BLaER1 treated with 17β-estradiol and CSF1 and Interleukin-3, amounts not matched to agents 10 nM and 100 nM (cell line): ENCODE results near the gene TYW1.
"Not testable (repeated sequence)": the region's sequence is repeated elsewhere in the genome, so short reads cannot be mapped to it uniquely, and the experiment has no call there.

ENCODE experiments used
- H3K27ac ChIP-seq, 11 experiments: shearing (Covaris generic); formaldehyde crosslinking; 2 replicates each; pipeline ENCODE4 v1.8.1; 2022
- H3K27me3 ChIP-seq, 11 experiments: shearing (Covaris generic); formaldehyde crosslinking; 2 replicates each; pipeline ENCODE4 v1.8.1; 2022
- H3K36me3 ChIP-seq, 11 experiments: shearing (Covaris generic); formaldehyde crosslinking; 2 replicates each; pipeline ENCODE4 v1.8.1; 2022
- H3K4me1 ChIP-seq, 10 experiments: shearing (Covaris generic); formaldehyde crosslinking; 2 replicates each; pipeline ENCODE4 v1.8.1; 2022
- H3K4me2 ChIP-seq, 11 experiments: shearing (Covaris generic); formaldehyde crosslinking; 2 replicates each; pipeline ENCODE4 v1.8.1; 2022
- H3K4me3 ChIP-seq, 10 experiments: shearing (Covaris generic); formaldehyde crosslinking; 2 replicates each; pipeline ENCODE4 v1.8.1; 2022
- H3K9ac ChIP-seq, 11 experiments: shearing (Covaris generic); formaldehyde crosslinking; 2 replicates each; pipeline ENCODE4 v1.8.1; 2022
- H3K9me3 ChIP-seq, 11 experiments: shearing (Covaris generic); formaldehyde crosslinking; replicated peaks in 1 of 11; 2 replicates each; pipeline ENCODE4 v1.8.1; 2022
- H4K20me1 ChIP-seq, 11 experiments: shearing (Covaris generic); formaldehyde crosslinking; 2 replicates each; pipeline ENCODE4 v1.8.1; 2022
- Cebpa-rat ChIP-seq, 11 experiments: shearing (Covaris generic); IDR thresholded peaks; 2 replicates each; pipeline ENCODE4 v1.8.1; 2022

Gene TYW1

GRCh38 chr7:67019562-67020390 lies 23.1 kb downstream of the TYW1 start:
- Histone ChIP-seq H3K36me3 (peaks cover 73 to 100% (median 88%) of the 10 kb centered on the region in 11 experiments), H3K4me3 (no peak overlapping the region), H3K4me2 (no peak overlapping the region), H3K27ac (no peak overlapping the region), H4K20me1 (peaks cover 0 to 6% (median 0%) of the 10 kb centered on the region in 11 experiments; a peak in 1 of 22 replicates), H3K27me3 (no peaks in the 10 kb centered on the region), H3K4me1 (no peaks in the 10 kb centered on the region), H3K9me3 (no peaks in the 10 kb centered on the region), H3K9ac (no peak overlapping the region)
- no peak for TF ChIP-seq Cebpa-rat (IDR thresholded peaks at IDR 0.05)

- peaks cover 60 to 99% (median 80%) of the 10 kb centered on the region in 11 experiments for H3K36me3 ChIP-seq
- no peak for TF ChIP-seq Cebpa-rat (IDR thresholded peaks at IDR 0.05)
- H3K4me3 ChIP-seq, result no peak overlapping the region
- H3K9ac ChIP-seq, result no peak overlapping the region
- no peaks in the 10 kb centered on the region for H3K4me1 ChIP-seq
- no peaks in the 10 kb centered on the region for H3K27me3 ChIP-seq
- H3K9me3 ChIP-seq, result no peaks in the 10 kb centered on the region
- no peak overlapping the region for H3K27ac ChIP-seq
- peaks cover 0 to 6% (median 0%) of the 10 kb centered on the region in 11 experiments; a peak in 1 of 22 replicates for H4K20me1 ChIP-seq
- no peak overlapping the region for H3K4me2 ChIP-seq
Measured at GRCh38 chr7:67021260-67021659, 24.6 kb downstream of the TYW1 start.

- Histone ChIP-seq H3K27me3 (no peaks in the 10 kb centered on the region), H3K27ac (no peak overlapping the region), H3K9me3 (no peaks in the 10 kb centered on the region), H4K20me1 (peaks cover 0 to 6% (median 0%) of the 10 kb centered on the region in 11 experiments; a peak in 1 of 22 replicates), H3K9ac (no peak overlapping the region), H3K4me2 (no peak overlapping the region), H3K4me3 (no peak overlapping the region), H3K36me3 (peaks cover 58 to 99% (median 80%) of the 10 kb centered on the region in 11 experiments), H3K4me1 (no peaks in the 10 kb centered on the region)
- no peak for TF ChIP-seq Cebpa-rat (IDR thresholded peaks at IDR 0.05)
Measured at GRCh38 chr7:67022511-67022910, 25.9 kb downstream of the TYW1 start.

- peaks cover 41 to 95% (median 72%) of the 10 kb centered on the region in 11 experiments for H3K36me3 ChIP-seq
- not testable (repeated sequence) for H3K9ac ChIP-seq, H3K4me2 ChIP-seq, H3K27ac ChIP-seq, H3K4me1 ChIP-seq, H4K20me1 ChIP-seq, H3K4me3 ChIP-seq, H3K27me3 ChIP-seq, H3K9me3 ChIP-seq
Measured at GRCh38 chr7:67025459-67025858, 28.8 kb downstream of the TYW1 start.

- H3K36me3 ChIP-seq, result peaks cover 29 to 68% (median 52%) of the 10 kb centered on the region in 11 experiments
- not testable (repeated sequence) for H3K4me3 ChIP-seq, H3K9ac ChIP-seq, H3K27me3 ChIP-seq, H4K20me1 ChIP-seq, H3K27ac ChIP-seq, H3K4me1 ChIP-seq, H3K4me2 ChIP-seq
- H3K9me3 ChIP-seq, result peaks cover 7 to 20% (median 15%) of the 10 kb centered on the region in 11 experiments; a peak in 19 of 22 replicates
Measured at GRCh38 chr7:67031685-67032084, 35.1 kb downstream of the TYW1 start.

- H3K9me3 ChIP-seq, result peaks cover 7 to 20% (median 15%) of the 10 kb centered on the region in 11 experiments; a peak in 19 of 22 replicates
- H3K4me1 ChIP-seq, result no peaks in the 10 kb centered on the region
- H3K4me3 ChIP-seq, result no peak overlapping the region
- no peaks in the 10 kb centered on the region for H3K27me3 ChIP-seq
- peaks cover 28 to 59% (median 43%) of the 10 kb centered on the region in 11 experiments for H3K36me3 ChIP-seq
- no peak overlapping the region for H3K9ac ChIP-seq
- no peaks in the 10 kb centered on the region for H4K20me1 ChIP-seq
- no peak overlapping the region for H3K4me2 ChIP-seq
- no peak overlapping the region for H3K27ac ChIP-seq
- TF ChIP-seq Cebpa-rat (IDR thresholded peaks at IDR 0.05), result no peak
Measured at GRCh38 chr7:67033251-67033650, 36.6 kb downstream of the TYW1 start.

GRCh38 chr7:67036432-67037395 lies 40.1 kb downstream of the TYW1 start:
- not testable (repeated sequence) for H4K20me1 ChIP-seq, H3K9ac ChIP-seq, H3K4me3 ChIP-seq, H3K4me2 ChIP-seq, H3K27ac ChIP-seq, H3K27me3 ChIP-seq, H3K9me3 ChIP-seq, H3K4me1 ChIP-seq
- H3K36me3 ChIP-seq, result peaks cover 17 to 48% (median 26%) of the 10 kb centered on the region in 11 experiments

GRCh38 chr7:67040832-67041231 lies 44.2 kb downstream of the TYW1 start:
- H3K36me3 ChIP-seq, result peaks cover 8 to 37% (median 20%) of the 10 kb centered on the region in 11 experiments; a peak in 18 of 22 replicates
- not testable (repeated sequence) for H3K27ac ChIP-seq, H3K27me3 ChIP-seq, H3K4me3 ChIP-seq, H3K9ac ChIP-seq, H3K9me3 ChIP-seq, H3K4me2 ChIP-seq
- peaks cover 4 to 15% (median 11%) of the 10 kb centered on the region in 10 experiments; a peak in 17 of 20 replicates for H3K4me1 ChIP-seq
- H4K20me1 ChIP-seq, result peaks cover 0 to 20% (median 5%) of the 10 kb centered on the region in 11 experiments; a peak in 8 of 22 replicates

- H3K4me2 ChIP-seq, result peak overlapping the region in 5 of 11 experiments; percentile 14 to 33 (median 18); a peak in 4 of 22 replicates
Measured at GRCh38 chr7:67042781-67043558, 46.3 kb downstream of the TYW1 start.

GRCh38 chr7:67043559-67043930 lies 46.9 kb downstream of the TYW1 start:
- H3K9ac ChIP-seq, H3K4me2 ChIP-seq, H3K9me3 ChIP-seq, H3K4me3 ChIP-seq, H3K27me3 ChIP-seq, H3K27ac ChIP-seq: not testable (repeated sequence)
- H3K36me3 ChIP-seq, result peaks cover 7 to 28% (median 17%) of the 10 kb centered on the region in 11 experiments; a peak in 15 of 22 replicates
- peaks cover 0 to 23% (median 5%) of the 10 kb centered on the region in 11 experiments; a peak in 8 of 22 replicates for H4K20me1 ChIP-seq
- peaks cover 4 to 15% (median 11%) of the 10 kb centered on the region in 10 experiments; a peak in 17 of 20 replicates for H3K4me1 ChIP-seq

More at GRCh38 chr7:67042781-67043558, 46.3 kb downstream of the TYW1 start:
- not testable (repeated sequence) for H3K9ac ChIP-seq, H3K27me3 ChIP-seq, H3K4me3 ChIP-seq, H3K9me3 ChIP-seq
- H3K27ac ChIP-seq, result peak overlapping the region in 2 of 11 experiments; percentile 10 to 15; a peak in 1 of 22 replicates
- H4K20me1 ChIP-seq, result peaks cover 0 to 23% (median 5%) of the 10 kb centered on the region in 11 experiments; a peak in 8 of 22 replicates
- peaks cover 4 to 15% (median 11%) of the 10 kb centered on the region in 10 experiments; a peak in 17 of 20 replicates for H3K4me1 ChIP-seq
- peaks cover 7 to 28% (median 17%) of the 10 kb centered on the region in 11 experiments; a peak in 16 of 22 replicates for H3K36me3 ChIP-seq
